Smooth muscle cell (in vitro differentiated cells): ENCODE results near the gene GTF3C5. TPM values are rescaled to one million over a fixed set of nuclear protein-coding genes. Genes with fewer than 3 reads are reported as not detected.

Experiments used
- DNase-seq: peaks from one replicate; lab custom pipeline; 2025; ENCODE audit not compliant: unreplicated experiment; lab: John Stamatoyannopoulos, UW
- H2AFZ ChIP-seq: fragments of 200-600 bp; sonication (generic); 2 replicates; pipeline ENCODE4 v1.6.0; 2016; ENCODE audit warnings: antibody characterized with exemption, low read depth, mild to moderate bottlenecking
- H3F3A ChIP-seq: fragments of 200-600 bp; sonication (generic); 2 replicates; pipeline ENCODE4 v1.6.0; 2017; ENCODE audit warnings: antibody characterized with exemption, low read depth
- H3K27ac ChIP-seq: fragments of 200-600 bp; sonication (generic); 2 replicates; pipeline ENCODE4 v1.5.1; 2016; ENCODE audit warnings: low read depth, mild to moderate bottlenecking
- H3K27me3 ChIP-seq: fragments of 200-600 bp; sonication (generic); 2 replicates; pipeline ENCODE4 v1.6.1; 2016; ENCODE audit warnings: low read depth, mild to moderate bottlenecking
- H3K36me3 ChIP-seq: fragments of 200-600 bp; sonication (generic); 2 replicates; pipeline ENCODE4 v1.5.1; 2016; ENCODE audit warnings: low read depth
- H3K4me1 ChIP-seq: fragments of 200-600 bp; sonication (generic); 2 replicates; pipeline ENCODE4 v1.5.1; 2016; ENCODE audit warnings: low read depth
- H3K4me2 ChIP-seq: fragments of 200-600 bp; sonication (generic); 2 replicates; pipeline ENCODE4 v1.6.0; 2016; ENCODE audit warnings: mild to moderate bottlenecking
- H3K4me3 ChIP-seq: fragments of 200-600 bp; sonication (generic); 2 replicates; pipeline ENCODE4 v1.5.1; 2016; ENCODE audit warnings: mild to moderate bottlenecking
- H3K79me2 ChIP-seq: fragments of 200-600 bp; sonication (generic); 2 replicates; pipeline ENCODE4 v1.6.0; 2016; ENCODE audit warnings: low read depth, mild to moderate bottlenecking
- H3K9ac ChIP-seq: fragments of 200-600 bp; sonication (generic); 2 replicates; pipeline ENCODE4 v1.6.0; 2016; ENCODE audit warnings: low read depth
- H3K9me3 ChIP-seq: fragments of 200-600 bp; sonication (generic); replicated peaks from 2 replicates; pipeline ENCODE4 v1.5.1; 2016; ENCODE audit warnings: low read depth
- H4K20me1 ChIP-seq: fragments of 200-600 bp; sonication (generic); 2 replicates; pipeline ENCODE4 v1.6.0; 2016; ENCODE audit warnings: low read depth
- CTCF ChIP-seq: fragments of 200-600 bp; sonication (generic); IDR thresholded peaks from 2 replicates; pipeline ENCODE4 v1.5.1; 2017; ENCODE audit warnings: borderline replicate concordance, mild to moderate bottlenecking, antibody characterized with exemption; ENCODE audit not compliant: insufficient read depth, poor library complexity, severe bottlenecking
- WGBS: methylation state at CpG from one replicate; pipeline ENCODE4 v1.1.7; 2016; ENCODE audit warnings: low lambda C conversion rate; 5-methylcytosine and 5-hydroxymethylcytosine counted together
- polyA plus RNA-seq: library from polyadenylated mRNA; unstranded; fragments of >200 nt; fragmentation: Nextera tagmentation; extraction: Ambion mirVana; gene quantifications from 2 replicates; pipeline ENCODE4 v1.2.1, GENCODE V29; 2016
- total RNA-seq: library from RNA; depleted of rRNA; stranded (reverse); fragments of >200 nt; gene quantifications from 2 replicates; pipeline ENCODE4 v1.2.3, GENCODE V29; 2014

GTF3C5 gene
- total and polyA plus RNA-seq, 2 experiments from 2014 or later, result 44.2 to 59.0 TPM

GRCh38 chr9:133050781-133051180 is 20.0 kb downstream of the GTF3C5 start:
- no peak for TF ChIP-seq CTCF
- H3K9ac ChIP-seq, result no peak overlapping the region
- no peaks in the 10 kb centered on the region for H3K27me3 ChIP-seq
- no peaks in the 10 kb centered on the region for H3K4me1 ChIP-seq
- H3K9me3 ChIP-seq, result no peaks in the 10 kb centered on the region
- H2AFZ ChIP-seq, result no peak overlapping the region
- H3F3A ChIP-seq, result no peaks in the 10 kb centered on the region
- H4K20me1 ChIP-seq, result peaks cover 10% of the 10 kb centered on the region
- no peak overlapping the region for H3K4me2 ChIP-seq
- no peak for DNase-seq
- H3K79me2 ChIP-seq, result no peaks in the 10 kb centered on the region
- no peak overlapping the region for H3K4me3 ChIP-seq
- no peaks in the 10 kb centered on the region for H3K36me3 ChIP-seq
- WGBS, result 96% methylated on average over 10 of the region's 10 CpGs
- no peak overlapping the region for H3K27ac ChIP-seq

DNA sequence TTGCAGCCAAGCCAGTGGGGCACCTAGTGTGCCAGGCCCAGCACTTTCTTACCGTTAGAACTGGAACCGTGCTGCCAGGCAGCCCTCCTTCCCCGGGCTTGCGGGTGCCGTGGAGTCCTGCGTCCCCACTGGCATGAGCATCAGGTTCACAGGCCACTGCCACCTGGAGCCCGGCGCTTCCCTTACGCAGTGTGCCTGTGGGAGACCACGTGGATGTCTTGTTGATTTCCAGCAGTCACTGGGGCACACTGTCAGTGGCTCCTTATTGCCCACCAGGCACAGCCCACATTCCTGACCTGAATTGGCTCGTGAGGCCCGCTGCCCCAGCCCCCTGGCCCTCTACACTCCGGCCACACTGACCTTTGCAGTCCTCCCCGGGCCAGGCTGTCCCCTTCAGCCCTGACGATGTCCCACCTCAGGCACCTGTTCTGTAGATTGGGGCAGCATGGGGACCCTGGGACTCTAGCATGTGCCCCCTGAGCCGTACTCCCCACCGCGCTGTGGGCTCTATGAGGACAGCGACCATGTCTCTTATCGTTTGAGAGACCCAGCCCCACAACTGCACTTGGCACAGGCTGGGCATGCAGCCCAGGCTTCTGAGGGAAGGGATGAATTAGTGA is 20.6 kb downstream of the GTF3C5 start:
- H3K79me2 ChIP-seq, result no peaks in the 10 kb centered on the region
- 97% methylated on average over 20 of the region's 20 CpGs for WGBS
- no peaks in the 10 kb centered on the region for H3F3A ChIP-seq
- H3K4me2 ChIP-seq, result no peak overlapping the region
- H3K27me3 ChIP-seq, result no peaks in the 10 kb centered on the region
- H3K27ac ChIP-seq, result no peak overlapping the region
- TF ChIP-seq CTCF, result no peak
- H3K4me1 ChIP-seq, result no peaks in the 10 kb centered on the region
- DNase-seq, result no peak
- no peaks in the 10 kb centered on the region for H3K9me3 ChIP-seq
- H3K36me3 ChIP-seq, result no peaks in the 10 kb centered on the region
- no peak overlapping the region for H2AFZ ChIP-seq
- H4K20me1 ChIP-seq, result peaks cover 10% of the 10 kb centered on the region
- H3K4me3 ChIP-seq, result no peak overlapping the region
- no peak overlapping the region for H3K9ac ChIP-seq

DNA sequence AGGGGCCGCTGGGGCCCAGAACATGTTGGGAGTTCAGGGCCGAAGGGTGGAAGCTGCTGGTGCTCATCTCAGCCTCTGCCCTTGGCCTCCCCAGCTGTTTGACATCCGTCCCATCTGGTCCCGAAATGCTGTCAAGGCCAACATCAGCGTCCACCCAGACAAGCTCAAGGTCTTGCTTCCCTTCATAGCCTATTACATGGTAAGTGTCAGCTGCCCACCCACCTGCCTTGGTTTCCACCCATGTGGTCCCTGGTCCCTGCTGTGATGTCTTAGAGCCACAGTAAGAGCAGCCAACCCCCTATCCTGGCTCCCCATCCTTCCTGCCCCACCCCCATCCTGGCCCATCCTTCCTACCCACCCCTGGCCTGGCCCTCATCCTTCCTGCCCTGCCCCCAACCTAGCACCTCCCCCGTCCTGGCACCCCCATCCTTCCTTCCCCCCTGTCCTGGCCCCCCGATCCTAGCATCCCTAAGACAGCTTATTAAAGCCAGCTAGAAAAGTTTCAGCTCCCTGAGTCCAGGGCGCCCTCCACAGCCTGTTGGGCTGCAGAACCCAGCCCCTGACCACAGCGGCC is 21.3 kb downstream of the GTF3C5 start:
- H3K4me1 ChIP-seq, result no peaks in the 10 kb centered on the region
- no peaks in the 10 kb centered on the region for H3F3A ChIP-seq
- no peak overlapping the region for H3K4me2 ChIP-seq
- H3K27me3 ChIP-seq, result no peaks in the 10 kb centered on the region
- no peak overlapping the region for H2AFZ ChIP-seq
- TF ChIP-seq CTCF, result no peak
- 97% methylated on average over 9 of the region's 9 CpGs for WGBS
- no peak for DNase-seq
- H4K20me1 ChIP-seq, result peaks cover 10% of the 10 kb centered on the region
- no peak overlapping the region for H3K4me3 ChIP-seq
- H3K36me3 ChIP-seq, result no peaks in the 10 kb centered on the region
- H3K27ac ChIP-seq, result no peak overlapping the region
- no peak overlapping the region for H3K9ac ChIP-seq
- H3K9me3 ChIP-seq, result no peaks in the 10 kb centered on the region
- no peaks in the 10 kb centered on the region for H3K79me2 ChIP-seq
